ENCODE results near the gene MRM3. TPM values are rescaled to one million over a fixed set of nuclear protein-coding genes. Genes with fewer than 3 reads are reported as not detected.

MRM3 gene, protein sequence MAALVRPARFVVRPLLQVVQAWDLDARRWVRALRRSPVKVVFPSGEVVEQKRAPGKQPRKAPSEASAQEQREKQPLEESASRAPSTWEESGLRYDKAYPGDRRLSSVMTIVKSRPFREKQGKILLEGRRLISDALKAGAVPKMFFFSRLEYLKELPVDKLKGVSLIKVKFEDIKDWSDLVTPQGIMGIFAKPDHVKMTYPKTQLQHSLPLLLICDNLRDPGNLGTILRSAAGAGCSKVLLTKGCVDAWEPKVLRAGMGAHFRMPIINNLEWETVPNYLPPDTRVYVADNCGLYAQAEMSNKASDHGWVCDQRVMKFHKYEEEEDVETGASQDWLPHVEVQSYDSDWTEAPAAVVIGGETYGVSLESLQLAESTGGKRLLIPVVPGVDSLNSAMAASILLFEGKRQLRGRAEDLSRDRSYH
- 23.1 and 27.0 TPM in 2 replicates for total RNA-seq

DNA sequence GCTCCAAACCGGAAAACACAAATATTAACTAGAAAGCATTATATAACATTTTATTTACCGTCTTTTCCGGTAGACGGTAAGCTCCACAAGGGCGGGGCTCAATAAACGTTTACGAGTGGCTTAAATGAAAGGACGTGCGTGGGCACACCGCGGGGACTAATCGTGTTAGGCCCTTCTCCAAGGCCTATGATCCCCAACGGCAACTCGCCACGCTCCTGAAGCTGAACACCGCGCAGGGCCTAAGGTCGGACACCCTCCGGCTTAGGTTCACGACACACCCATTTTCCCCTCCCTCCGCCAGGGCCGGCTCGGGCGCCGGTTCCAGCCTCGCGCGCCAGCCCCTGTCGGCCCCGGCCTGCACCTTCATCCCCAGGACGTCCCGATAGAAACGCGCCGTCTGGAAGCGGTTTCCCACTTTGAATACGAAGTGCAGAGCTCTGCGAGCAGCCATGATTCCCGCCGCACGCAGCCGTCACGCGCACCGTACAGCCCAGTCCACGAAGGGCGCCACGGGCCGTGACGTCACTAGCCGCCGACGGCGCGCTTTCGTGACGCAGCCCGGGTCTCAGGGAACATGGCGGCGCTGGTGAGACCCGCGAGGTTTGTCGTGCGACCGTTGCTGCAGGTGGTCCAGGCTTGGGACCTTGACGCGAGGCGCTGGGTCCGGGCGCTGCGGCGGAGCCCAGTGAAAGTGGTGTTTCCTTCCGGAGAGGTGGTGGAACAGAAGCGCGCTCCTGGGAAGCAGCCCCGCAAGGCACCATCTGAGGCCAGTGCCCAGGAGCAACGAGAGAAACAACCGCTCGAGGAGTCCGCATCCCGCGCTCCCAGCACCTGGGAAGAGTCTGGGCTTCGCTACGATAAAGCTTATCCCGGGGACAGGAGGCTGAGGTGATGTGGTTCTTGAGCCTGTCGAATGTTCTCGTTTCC, at the start of gene MRM3, which contains the start of gene GLOD4:
Gene MRM3 (plus strand): TSS at position 549 of the 927 bp plus-strand sequence. CDS start 26 bp downstream, at position 575.
Gene GLOD4 (minus strand): TSS at position 476 of the 927 bp plus-strand sequence. CDS start 25 bp downstream, at position 451.

DNA sequence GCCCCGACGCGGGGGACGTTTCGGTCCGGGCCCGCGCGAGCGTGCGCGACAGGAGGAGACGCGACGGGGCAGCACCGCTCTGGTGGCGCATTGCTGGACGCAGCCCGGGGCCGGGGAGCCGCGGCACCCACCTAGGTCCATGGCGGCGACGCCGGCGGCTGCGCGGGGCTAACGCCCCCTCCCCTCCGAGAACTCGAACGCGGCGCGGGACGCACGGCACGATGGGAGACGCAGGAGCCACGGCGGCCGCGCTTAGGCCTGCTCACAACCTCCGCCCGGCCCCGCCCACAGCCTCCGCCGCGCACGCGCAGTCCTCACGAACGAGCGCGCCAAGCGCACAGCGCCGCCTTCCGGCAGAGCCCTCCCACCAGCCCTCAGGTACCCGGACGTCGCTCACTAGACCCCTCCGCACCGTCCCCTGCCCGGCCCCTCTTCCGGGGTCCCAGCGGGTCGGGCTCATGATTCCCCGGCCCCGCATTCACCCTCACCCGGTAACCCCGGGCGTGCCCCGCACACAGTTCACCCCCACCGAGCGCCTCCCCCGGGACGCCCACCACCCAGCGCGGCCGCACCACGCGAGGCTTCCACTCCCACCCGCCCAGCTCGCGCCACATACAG, 30.0 kb upstream of the MRM3 start, which contains the start of gene GEMIN4:
Gene GEMIN4 (minus strand): TSS at position 263 of the 618 bp plus-strand sequence. CDS start 122 bp downstream, at position 141.

Other genes starting within 250 kb of the MRM3 start
- gene VPS53, start 67.5 kb upstream of the MRM3 start, total RNA-seq = 22.3 and 27.8 TPM in 2 replicates
- 13.8 and 29.4 TPM in 2 replicates for gene TLCD3A, start 49.8 kb upstream of the MRM3 start, total RNA-seq
- gene GEMIN4, start 30.1 kb upstream of the MRM3 start, total RNA-seq = 10.3 and 13.4 TPM in 2 replicates
- 45.2 and 75.0 TPM in 2 replicates for gene GLOD4, start 73 bp upstream of the MRM3 start, total RNA-seq
- gene NXN, start 197.4 kb downstream of the MRM3 start, total RNA-seq = 16.1 and 38.0 TPM in 2 replicates
- 15.2 and 18.9 TPM in 2 replicates for gene TIMM22, start 214.8 kb downstream of the MRM3 start, total RNA-seq